SK-N-SH (cell line): ENCODE data around the gene DLG2. TPM values are rescaled to one million over a fixed set of nuclear protein-coding genes. Genes with fewer than 3 reads are reported as not detected.
"Not testable (repeated sequence)": the region's sequence is repeated elsewhere in the genome, so short reads cannot be mapped to it uniquely, and the experiment has no call there.

Source experiments
- CTCF ChIA-PET: fragments of 300-600, 350-600 bp; formaldehyde crosslinking; extraction: SDS; loops from one replicate; lab custom pipeline; 2021; lab: Yijun Ruan, JAX
- POLR2A ChIA-PET: fragments of 350-600 bp; sonication (Branson Sonifier 250); formaldehyde crosslinking; extraction: SDS; loops from one replicate; lab custom pipeline; 2020; ENCODE audit warnings: antibody characterized with exemption, inconsistent platforms; lab: Yijun Ruan, JAX
- DNase-seq: peaks from one replicate; pipeline ENCODE4 v3.0.0; 2012
- H2AFZ ChIP-seq: fragments of 200-600 bp; sonication (generic); 2 replicates; pipeline ENCODE4 v1.8.1; 2016; ENCODE audit warnings: antibody characterized with exemption, mild to moderate bottlenecking, low read depth
- H3F3A ChIP-seq: fragments of 200-600 bp; sonication (generic); replicated peaks from 2 replicates; pipeline ENCODE3; 2016; ENCODE audit warnings: antibody characterized with exemption, mild to moderate bottlenecking; ENCODE audit not compliant: insufficient read depth
- H3K27ac ChIP-seq, 2 experiments: fragments of 200-500 bp in 1 of 2; fragments of 200-600 bp in 1 of 2; sonication (Bioruptor generic) in 1 of 2; sonication (generic), shearing (Covaris generic) in 1 of 2; 2 replicates each; pipeline versions ENCODE4 v1.5.1 to v1.6.1; 2014 to 2016; ENCODE audit warnings: low read depth in 2 of 2, inconsistent platforms in 1 of 2, low read length in 1 of 2, mild to moderate bottlenecking in 1 of 2, mixed read lengths in 1 of 2
- H3K27me3 ChIP-seq: fragments of 200-600 bp; sonication (generic), shearing (Covaris generic); 2 replicates; pipeline ENCODE4 v1.6.1; 2016; ENCODE audit warnings: mixed run types; ENCODE audit not compliant: insufficient read depth
- H3K36me3 ChIP-seq, 2 experiments: fragments of 200-500 bp in 1 of 2; fragments of 200-600 bp in 1 of 2; sonication (Bioruptor generic) in 1 of 2; sonication (generic) in 1 of 2; replicated peaks in 1 of 2; 2 replicates each; pipeline versions ENCODE3 to v1.5.1; 2014 to 2016; ENCODE audit warnings: low read length in 1 of 2, mild to moderate bottlenecking in 1 of 2; ENCODE audit not compliant: insufficient read depth in 2 of 2, control insufficient read depth in 1 of 2
- H3K4me1 ChIP-seq, 2 experiments: fragments of 200-500 bp in 1 of 2; fragments of 200-600 bp in 1 of 2; sonication (Bioruptor generic) in 1 of 2; sonication (generic), shearing (Covaris generic) in 1 of 2; 2 replicates each; pipeline versions ENCODE4 v1.5.1 to v1.6.1; 2014 to 2016; ENCODE audit warnings: low read depth in 1 of 2, low read length in 1 of 2, mixed run types in 1 of 2; ENCODE audit not compliant: insufficient read depth in 2 of 2, control insufficient read depth in 1 of 2
- H3K4me2 ChIP-seq: fragments of 200-600 bp; sonication (generic), shearing (Covaris generic); 2 replicates; pipeline ENCODE4 v1.6.1; 2017; ENCODE audit warnings: mixed run types
- H3K4me3 ChIP-seq, 2 experiments: fragments of 200-500 bp in 1 of 2; fragments of 200-600 bp in 1 of 2; sonication (Bioruptor generic) in 1 of 2; sonication (generic), shearing (Covaris generic) in 1 of 2; 2 replicates each; pipeline versions ENCODE4 v1.5.1 to v1.8.1; 2014 to 2016; ENCODE audit warnings: low read depth in 2 of 2, inconsistent platforms in 1 of 2, low read length in 1 of 2, mild to moderate bottlenecking in 1 of 2, mixed read lengths in 1 of 2, moderate library complexity in 1 of 2
- H3K79me2 ChIP-seq: fragments of 200-600 bp; sonication (generic); 2 replicates; pipeline ENCODE4 v1.8.1; 2017; ENCODE audit warnings: mild to moderate bottlenecking; ENCODE audit not compliant: insufficient read depth
- H3K9ac ChIP-seq: fragments of 200-600 bp; sonication (generic); 2 replicates; pipeline ENCODE4 v1.6.1; 2017; ENCODE audit warnings: mixed run types
- H3K9me2 ChIP-seq: fragments of 200-600 bp; sonication (generic); 2 replicates; pipeline ENCODE4 v1.6.1; 2017; ENCODE audit warnings: mixed run types
- H3K9me3 ChIP-seq: fragments of 200-600 bp; sonication (generic); 2 replicates; pipeline ENCODE4 v1.6.1; 2017; ENCODE audit warnings: mixed run types, mild to moderate bottlenecking, moderate library complexity
- H4K20me1 ChIP-seq: fragments of 200-600 bp; sonication (generic); 2 replicates; pipeline ENCODE4 v1.6.1; 2017; ENCODE audit warnings: mild to moderate bottlenecking, mixed run types; ENCODE audit not compliant: insufficient read depth
- EP300 ChIP-seq, 2 experiments: IDR thresholded peaks; 2 replicates each; pipeline versions ENCODE4 v1.4.0 to v1.6.1; 2012; ENCODE audit warnings: borderline replicate concordance in 1 of 2, low read depth in 1 of 2, low read length in 1 of 2
- FOXJ3 ChIP-seq: sonication (generic); formaldehyde crosslinking; IDR thresholded peaks from 2 replicates; pipeline ENCODE4 v1.5.1; 2020; ENCODE audit warnings: mild to moderate bottlenecking, missing genetic modification reagents
- FOXM1 ChIP-seq: IDR thresholded peaks from 2 replicates; pipeline ENCODE4 v1.4.0; 2012; ENCODE audit warnings: low read depth, mild to moderate bottlenecking
- MXI1 ChIP-seq: IDR thresholded peaks from 2 replicates; pipeline ENCODE4 v1.6.1; 2012; ENCODE audit warnings: mild to moderate bottlenecking, low read depth, low read length, improper control_type of control experiment
- POLR2AphosphoS5 ChIP-seq: IDR thresholded peaks from 2 replicates; pipeline ENCODE4 v1.6.1; 2012; ENCODE audit warnings: low read depth, low read length
- RAD21 ChIP-seq: IDR thresholded peaks from 2 replicates; pipeline ENCODE4 v1.6.1; 2012; ENCODE audit warnings: mild to moderate bottlenecking, low read length
- SIN3A ChIP-seq: IDR thresholded peaks from 2 replicates; pipeline ENCODE4 v1.6.1; 2012; ENCODE audit warnings: low read depth, mild to moderate bottlenecking, low read length, moderate library complexity, borderline replicate concordance
- SMC3 ChIP-seq: IDR thresholded peaks from 2 replicates; pipeline ENCODE4 v1.6.1; 2012; ENCODE audit warnings: low read depth, low read length, improper control_type of control experiment
- TAF1 ChIP-seq: IDR thresholded peaks from 2 replicates; pipeline ENCODE4 v1.6.1; 2012; ENCODE audit warnings: low read depth, mild to moderate bottlenecking, low read length, moderate library complexity, borderline replicate concordance
- YY1 ChIP-seq: IDR thresholded peaks from 2 replicates; pipeline ENCODE4 v1.4.0; 2012; ENCODE audit warnings: low read depth, mild to moderate bottlenecking
- WGBS: methylation state at CpG from one replicate; pipeline ENCODE4 v1.1.6; 2017; ENCODE audit warnings: low lambda C conversion rate; 5-methylcytosine and 5-hydroxymethylcytosine counted together
- polyA plus RNA-seq, 3 experiments: library from polyadenylated mRNA; depleted of rRNA; stranded (reverse); fragments of >200 nt; gene quantifications; 2 replicates each; pipeline ENCODE4 v1.2.3, GENCODE V29; 2012
- TF ChIP-seq, protein P1 (sequence below): fragments of 150-350 bp; IDR thresholded peaks from 2 replicates; pipeline ENCODE4 v1.6.1; 2017; ENCODE audit warnings: antibody characterized with exemption, low read length, low read depth, borderline replicate concordance
- TF ChIP-seq, protein P2 (sequence below): IDR thresholded peaks from 2 replicates; pipeline ENCODE4 v1.4.0; 2012; ENCODE audit warnings: low read depth, borderline replicate concordance

Gene DLG2
- polyA plus RNA-seq, 1 of the 3 experiments (the other 2 are of a cell fraction), result 0.21 TPM

DNA sequence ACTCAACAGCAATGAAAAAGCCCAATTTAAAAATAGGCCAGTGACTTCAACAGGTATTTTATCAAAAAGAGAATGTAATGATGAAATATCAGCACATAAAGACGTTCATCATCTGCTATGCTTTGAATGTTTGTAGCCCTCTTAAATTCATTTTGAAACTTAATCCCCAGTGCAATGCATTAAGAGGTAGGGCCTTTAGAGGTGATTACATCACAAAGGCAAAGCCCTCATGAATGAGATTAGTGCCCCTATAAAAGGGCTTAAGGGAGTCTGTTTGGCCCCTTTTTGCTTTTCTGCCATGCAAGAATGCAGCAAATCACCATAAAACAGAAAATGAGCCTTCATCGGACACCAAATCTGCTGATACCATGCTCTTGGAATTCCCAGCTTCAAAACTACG, 637.0 kb downstream of the DLG2 start (continued):
- TF ChIP-seq, protein P1, sequence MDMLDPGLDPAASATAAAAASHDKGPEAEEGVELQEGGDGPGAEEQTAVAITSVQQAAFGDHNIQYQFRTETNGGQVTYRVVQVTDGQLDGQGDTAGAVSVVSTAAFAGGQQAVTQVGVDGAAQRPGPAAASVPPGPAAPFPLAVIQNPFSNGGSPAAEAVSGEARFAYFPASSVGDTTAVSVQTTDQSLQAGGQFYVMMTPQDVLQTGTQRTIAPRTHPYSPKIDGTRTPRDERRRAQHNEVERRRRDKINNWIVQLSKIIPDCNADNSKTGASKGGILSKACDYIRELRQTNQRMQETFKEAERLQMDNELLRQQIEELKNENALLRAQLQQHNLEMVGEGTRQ, result no peak
- TF ChIP-seq FOXM1, result no peak
- no peak for TF ChIP-seq RAD21

DNA sequence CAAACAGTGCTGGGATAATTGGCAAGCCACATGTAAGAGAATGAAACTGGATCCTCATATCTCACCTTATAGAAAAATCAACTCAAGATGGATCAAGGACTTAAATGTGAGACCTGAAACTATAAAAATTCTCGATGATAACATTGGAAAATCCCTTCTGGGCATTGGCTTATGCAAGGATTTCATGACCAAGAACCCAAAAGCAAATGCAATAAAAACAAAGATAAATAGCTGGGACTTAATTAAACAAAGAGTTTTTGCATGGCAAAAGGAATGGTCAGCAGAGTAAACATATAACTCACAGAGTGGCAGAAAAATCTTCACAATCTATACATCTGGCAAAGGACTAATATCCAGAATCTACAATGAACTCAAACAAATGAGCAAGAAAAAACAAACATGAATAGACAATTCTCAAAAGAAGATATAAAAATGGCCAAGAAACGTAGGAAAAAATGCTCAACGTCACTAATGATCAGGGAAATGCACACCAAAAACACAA, 639.4 kb downstream of the DLG2 start:
- H3K27me3 ChIP-seq, H3K4me1 ChIP-seq, H3K79me2 ChIP-seq, H3K4me3 ChIP-seq, CTCF ChIA-PET, H3K9me2 ChIP-seq, H3K9ac ChIP-seq, POLR2A ChIA-PET, DNase-seq, H3K36me3 ChIP-seq, H2AFZ ChIP-seq, H4K20me1 ChIP-seq, H3K9me3 ChIP-seq, H3F3A ChIP-seq, H3K4me2 ChIP-seq, H3K27ac ChIP-seq: not testable (repeated sequence)
- 0% methylated on average over 3 of the region's 3 CpGs for WGBS

DNA sequence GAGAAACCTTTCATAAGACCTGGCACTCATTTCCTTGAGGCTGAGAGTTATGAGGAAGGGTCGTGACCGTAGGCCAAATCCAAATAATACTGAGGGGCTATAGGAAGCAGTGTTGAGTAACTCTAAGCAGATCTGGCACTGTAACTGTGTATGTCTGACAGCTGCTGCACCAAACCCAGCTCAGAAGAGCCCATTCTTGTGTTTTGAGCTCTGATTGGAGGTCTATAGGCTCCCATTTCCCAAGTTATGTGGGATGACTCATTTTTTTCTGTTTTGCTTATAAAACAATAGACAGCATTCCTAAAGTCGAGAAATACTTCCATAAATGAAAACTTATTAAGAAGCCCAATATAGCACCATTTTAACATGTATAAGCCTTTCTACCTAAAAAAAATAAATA, 645.8 kb downstream of the DLG2 start:
- Histone ChIP-seq H3F3A (no peaks in the 10 kb centered on the region), H2AFZ (no peak overlapping the region), H3K9me2 (no peaks in the 10 kb centered on the region)
- TF ChIP-seq TAF1 (no peak), EP300 (IDR thresholded peaks at IDR 0.05; ENCODE audit: borderline replicate concordance in 1 of 2, low read depth in 1 of 2, low read length in 1 of 2) (no peak), FOXJ3 (CRISPR knock-in tag) (no peak), MXI1 (no peak), RAD21 (no peak), POLR2AphosphoS5 (no peak), SMC3 (no peak), YY1 (no peak)
- TF ChIP-seq, all 33 proteins: peak for 0
- Histone ChIP-seq H3K9ac (no peak overlapping the region), H3K4me3 (no peak overlapping the region), H3K4me1 (no peaks in the 10 kb centered on the region), H3K27ac (no peak overlapping the region), H3K4me2 (no peak overlapping the region), H3K9me3 (no peaks in the 10 kb centered on the region), H3K36me3 (no peaks in the 10 kb centered on the region), H4K20me1 (no peaks in the 10 kb centered on the region), H3K79me2 (no peaks in the 10 kb centered on the region), H3K27me3 (no peaks in the 10 kb centered on the region)
- POLR2A ChIA-PET, result no interaction called here
- CTCF ChIA-PET, result no interaction called here
- DNase-seq, result no peak
- 12% methylated on average over 3 of the region's 3 CpGs for WGBS

DNA sequence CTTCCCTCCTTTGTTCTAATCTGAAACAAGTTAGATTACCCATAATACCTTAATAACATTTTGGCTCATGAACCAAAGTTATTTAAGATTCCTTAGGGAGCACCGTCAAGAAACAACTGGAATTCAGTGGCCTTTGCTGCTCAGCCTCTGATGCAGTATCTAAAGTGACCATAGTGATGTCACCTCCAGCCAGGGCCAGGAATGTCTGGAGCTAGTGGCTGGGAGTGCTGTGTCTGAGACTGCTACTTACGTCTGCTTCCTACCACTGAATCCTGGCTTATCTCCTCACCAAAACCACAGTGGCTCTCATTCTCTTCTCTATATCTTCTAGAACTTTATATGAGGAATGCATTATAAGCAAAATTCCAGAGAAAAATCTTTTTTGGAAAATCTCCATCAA, 658.0 kb downstream of the DLG2 start:
- CTCF ChIA-PET, result no interaction called here
- WGBS, result 9% methylated on average over 2 of the region's 2 CpGs
- Histone ChIP-seq H3K9ac (no peak overlapping the region), H3K79me2 (no peaks in the 10 kb centered on the region), H3F3A (no peaks in the 10 kb centered on the region), H3K9me3 (no peaks in the 10 kb centered on the region), H3K4me3 (no peak overlapping the region), H2AFZ (no peak overlapping the region), H3K27ac (no peak overlapping the region), H3K36me3 (no peaks in the 10 kb centered on the region), H3K9me2 (no peaks in the 10 kb centered on the region; the same call in 1 of the 2 replicates)
- DNase-seq, result no peak
- TF ChIP-seq YY1 (no peak), SIN3A (no peak)
- TF ChIP-seq, protein P2, sequence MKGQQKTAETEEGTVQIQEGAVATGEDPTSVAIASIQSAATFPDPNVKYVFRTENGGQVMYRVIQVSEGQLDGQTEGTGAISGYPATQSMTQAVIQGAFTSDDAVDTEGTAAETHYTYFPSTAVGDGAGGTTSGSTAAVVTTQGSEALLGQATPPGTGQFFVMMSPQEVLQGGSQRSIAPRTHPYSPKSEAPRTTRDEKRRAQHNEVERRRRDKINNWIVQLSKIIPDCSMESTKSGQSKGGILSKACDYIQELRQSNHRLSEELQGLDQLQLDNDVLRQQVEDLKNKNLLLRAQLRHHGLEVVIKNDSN, result no peak
- TF ChIP-seq, all 33 proteins: peak for 0
- H3K4me2 ChIP-seq, result no peak overlapping the region
- POLR2A ChIA-PET, result no interaction called here
- no peaks in the 10 kb centered on the region for H3K27me3 ChIP-seq
- H4K20me1 ChIP-seq, result no peaks in the 10 kb centered on the region
- H3K4me1 ChIP-seq, result no peaks in the 10 kb centered on the region
